ENCODE results near the gene METTL21A. TPM values are rescaled to one million over a fixed set of nuclear protein-coding genes. Genes with fewer than 3 reads are reported as not detected.
A peak's percentile ranks its signal among the peaks of the same experiment; 100 is the strongest.

Gene METTL21A
- 10 to 100 TPM in 1 of 2 donors, 1 to 10 TPM in 1; 7.8 to 14.9 TPM for total RNA-seq
- 14.6 TPM for polyA plus RNA-seq (ENCODE audit: insufficient read depth, low read depth, low replicate concordance)
- long read RNA-seq, donor 1, full-length matches to known transcripts = 10 of 17 reads
- long read RNA-seq, donor 1, partial matches to known transcripts = 7 of 17 reads
- long read RNA-seq, donor 1, other reads (novel, unspliced or antisense) = 0 of 17 reads
- long read RNA-seq, donor 2, full-length matches to known transcripts = 7 of 7 reads
- long read RNA-seq, donor 2, partial matches to known transcripts = 0 of 7 reads
- long read RNA-seq, donor 2, other reads (novel, unspliced or antisense) = 0 of 7 reads

DNA sequence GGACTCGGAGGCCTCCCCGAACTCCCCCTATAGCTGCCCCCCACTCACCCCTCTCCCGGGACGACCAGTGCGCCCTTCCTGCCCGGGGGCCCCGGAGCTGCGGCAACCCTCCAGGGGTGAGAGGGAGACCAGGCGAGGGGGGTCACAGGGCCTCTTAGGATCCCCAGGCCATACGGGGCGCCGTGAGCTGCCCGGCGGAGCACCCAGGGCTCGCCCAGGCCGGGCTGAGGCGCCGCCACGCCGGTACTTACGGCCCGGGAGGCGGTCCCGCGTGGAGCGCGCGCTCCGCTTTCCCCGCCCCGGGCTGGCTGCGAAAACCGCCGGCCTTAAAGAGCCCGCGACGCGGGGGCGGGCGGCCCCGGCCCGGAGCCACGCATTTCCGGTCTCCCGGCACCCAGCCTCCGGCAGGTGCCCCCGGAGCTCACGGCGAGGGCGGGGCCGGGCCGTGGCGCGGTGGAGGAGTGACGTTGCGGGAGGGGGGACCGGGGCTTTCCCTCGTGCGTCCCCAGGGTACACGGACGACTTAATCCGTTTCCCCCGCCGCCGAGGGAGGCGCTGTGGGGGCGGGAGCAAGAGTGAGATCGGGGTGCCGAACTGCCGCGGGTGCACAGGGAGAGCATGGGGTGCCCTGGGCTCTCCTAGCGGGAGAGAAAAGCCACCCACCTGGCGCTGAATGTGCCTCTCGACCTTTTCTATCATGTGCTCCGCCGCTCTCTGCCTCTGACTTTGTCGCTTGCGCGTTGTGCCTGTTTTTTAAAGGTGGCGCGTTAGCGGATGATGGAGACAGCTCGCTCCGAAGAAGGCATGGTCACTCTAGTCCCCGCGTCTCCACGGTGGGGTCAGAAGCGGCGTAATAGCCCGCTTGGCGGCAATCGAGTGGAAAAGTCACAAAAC is at the start of gene METTL21A:
Gene METTL21A (minus strand): TSS at position 381 of the 894 bp plus-strand sequence. CDS start 1,019 bp downstream, outside the sequence.
- 0% methylated on average over 89 of the region's 92 CpGs; no CpG with 5 or more reads in 1 of the 2 donors for WGBS, 2 donors

DNA sequence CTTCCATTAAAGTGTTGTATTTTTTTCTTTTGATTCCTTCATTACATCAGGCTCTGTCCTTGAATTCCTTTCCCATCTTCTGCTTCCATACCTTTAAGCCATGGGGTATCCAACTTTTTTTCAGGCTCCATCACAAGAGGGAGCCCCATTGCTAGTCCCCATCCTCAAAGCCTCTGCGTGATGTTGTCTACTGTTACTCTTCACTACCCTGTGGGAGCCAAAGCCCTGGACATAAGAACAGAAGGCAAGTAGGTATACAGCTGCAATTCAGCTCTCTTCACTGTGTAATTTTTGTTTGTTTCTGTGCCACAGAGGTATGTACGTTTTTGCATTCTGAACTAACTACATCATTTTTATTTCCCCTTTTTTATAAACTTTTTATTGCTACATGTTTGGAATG is 49.6 kb upstream of the METTL21A start:
- no peak for TF ChIP-seq CTCF (IDR thresholded peaks at IDR 0.05)
- TF ChIP-seq POLR2A (IDR thresholded peaks at IDR 0.05) = no peak
- intact Hi-C loops (cut with DNase I; ENCODE audit: low total_unique reads) = no loop called here
- 69 to 77% methylated on average over 2 of the region's 2 CpGs for WGBS, 2 donors

More for the DNA sequence above, at the start of gene METTL21A:
- peak; percentile 89 for DNase-seq
- no peaks in the 10 kb centered on the region for H3K27me3 ChIP-seq
- H3K4me1 ChIP-seq = peaks cover 16% of the 10 kb centered on the region
- no peak for TF ChIP-seq POLR2A (IDR thresholded peaks at IDR 0.05)
- TF ChIP-seq CTCF (IDR thresholded peaks at IDR 0.05) = peak in 2 of 3 experiments; percentile 3 to 33
- no peaks in the 10 kb centered on the region for H3K36me3 ChIP-seq (ENCODE audit: low read depth, missing control alignments)
- H3K9me3 ChIP-seq = no peaks in the 10 kb centered on the region
- peak within 1 kb of the TSS; percentile 83 to 92 for H3K4me3 ChIP-seq
- peak within 1 kb of the TSS; percentile 87 to 91 for H3K27ac ChIP-seq
- intact Hi-C loops (cut with DNase I; ENCODE audit: low total_unique reads) = loop anchor here (5.0 kb wide), 1 partner anchor 87 kb away; the partner anchor contains the start of gene CCNYL1

DNA sequence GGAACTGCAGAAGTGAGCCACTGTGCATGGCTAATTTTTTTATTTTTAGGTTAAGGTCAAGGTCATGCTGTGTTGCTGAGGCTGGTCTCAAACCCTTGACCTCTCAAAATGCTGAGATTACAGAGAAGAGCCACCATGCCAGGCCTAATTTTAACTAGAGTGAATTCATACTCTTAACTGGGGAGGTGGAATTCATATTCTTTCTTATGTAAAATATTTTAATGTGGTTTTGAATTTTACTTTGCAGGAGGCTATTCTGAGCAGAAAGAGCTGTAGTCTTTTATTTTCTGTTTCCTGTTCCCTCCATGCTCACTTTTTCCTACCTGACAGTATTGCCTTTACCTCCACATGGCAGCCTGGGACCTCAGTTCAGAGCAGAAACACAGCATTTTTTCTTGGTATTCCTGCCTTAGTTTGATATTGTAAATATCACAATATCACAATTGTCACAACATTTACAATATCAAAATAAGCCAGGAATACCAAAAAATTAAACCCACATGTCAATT is 49.1 kb upstream of the METTL21A start:
- Histone ChIP-seq H3K27ac (no peak overlapping the region), H3K27me3 (no peaks in the 10 kb centered on the region), H3K4me3 (no peak overlapping the region), H3K4me1 (peaks cover 10% of the 10 kb centered on the region), H3K9me3 (no peaks in the 10 kb centered on the region), H3K36me3 (ENCODE audit: low read depth, missing control alignments) (no peaks in the 10 kb centered on the region)
- DNase-seq = no peak
- no peak for TF ChIP-seq POLR2A (IDR thresholded peaks at IDR 0.05)
- intact Hi-C loops (cut with DNase I; ENCODE audit: low total_unique reads) = no loop called here

More for the DNA sequence above, 49.6 kb upstream of the METTL21A start:
- Histone ChIP-seq H3K4me3 (no peak overlapping the region), H3K27ac (no peak overlapping the region), H3K36me3 (ENCODE audit: low read depth, missing control alignments) (no peaks in the 10 kb centered on the region), H3K4me1 (peaks cover 10% of the 10 kb centered on the region), H3K9me3 (no peaks in the 10 kb centered on the region), H3K27me3 (no peaks in the 10 kb centered on the region)
- DNase-seq = no peak

GRCh38 chr2:207673431-207673830 is 48.2 kb upstream of the METTL21A start:
- intact Hi-C loops (cut with DNase I; ENCODE audit: low total_unique reads) = no loop called here
- no peak for DNase-seq
- Histone ChIP-seq H3K4me3 (no peak overlapping the region), H3K9me3 (no peaks in the 10 kb centered on the region), H3K4me1 (peaks cover 10% of the 10 kb centered on the region), H3K27me3 (no peaks in the 10 kb centered on the region), H3K27ac (no peak overlapping the region), H3K36me3 (ENCODE audit: low read depth, missing control alignments) (no peaks in the 10 kb centered on the region)
- TF ChIP-seq CTCF (IDR thresholded peaks at IDR 0.05) (no peak), POLR2A (IDR thresholded peaks at IDR 0.05) (no peak)
- WGBS, 2 donors = 47 to 50% methylated on average over 2 of the region's 2 CpGs

GRCh38 chr2:207670887-207671286 is 45.7 kb upstream of the METTL21A start:
- intact Hi-C loops (cut with DNase I; ENCODE audit: low total_unique reads) = no loop called here
- H3K4me1 ChIP-seq = no peaks in the 10 kb centered on the region
- no peaks in the 10 kb centered on the region for H3K9me3 ChIP-seq
- no peak for DNase-seq
- H3K36me3 ChIP-seq (ENCODE audit: low read depth, missing control alignments) = no peaks in the 10 kb centered on the region
- H3K27ac ChIP-seq = no peak overlapping the region
- 53 to 54% methylated on average over 6 of the region's 6 CpGs for WGBS, 2 donors
- H3K4me3 ChIP-seq = no peak overlapping the region
- no peaks in the 10 kb centered on the region for H3K27me3 ChIP-seq
- TF ChIP-seq POLR2A (IDR thresholded peaks at IDR 0.05) = no peak
- TF ChIP-seq CTCF (IDR thresholded peaks at IDR 0.05) = no peak

Data from testis (tissue), 5 donors.